IPS DF 4.7 (cell line): ENCODE data around the gene EXT2.

Experiments used
- DNase-seq: peaks from one replicate; pipeline ENCODE4 v3.0.0-alpha.2; 2013; ENCODE audit warnings: low spot score; ENCODE audit errors: extremely low read depth

EXT2 gene

DNA sequence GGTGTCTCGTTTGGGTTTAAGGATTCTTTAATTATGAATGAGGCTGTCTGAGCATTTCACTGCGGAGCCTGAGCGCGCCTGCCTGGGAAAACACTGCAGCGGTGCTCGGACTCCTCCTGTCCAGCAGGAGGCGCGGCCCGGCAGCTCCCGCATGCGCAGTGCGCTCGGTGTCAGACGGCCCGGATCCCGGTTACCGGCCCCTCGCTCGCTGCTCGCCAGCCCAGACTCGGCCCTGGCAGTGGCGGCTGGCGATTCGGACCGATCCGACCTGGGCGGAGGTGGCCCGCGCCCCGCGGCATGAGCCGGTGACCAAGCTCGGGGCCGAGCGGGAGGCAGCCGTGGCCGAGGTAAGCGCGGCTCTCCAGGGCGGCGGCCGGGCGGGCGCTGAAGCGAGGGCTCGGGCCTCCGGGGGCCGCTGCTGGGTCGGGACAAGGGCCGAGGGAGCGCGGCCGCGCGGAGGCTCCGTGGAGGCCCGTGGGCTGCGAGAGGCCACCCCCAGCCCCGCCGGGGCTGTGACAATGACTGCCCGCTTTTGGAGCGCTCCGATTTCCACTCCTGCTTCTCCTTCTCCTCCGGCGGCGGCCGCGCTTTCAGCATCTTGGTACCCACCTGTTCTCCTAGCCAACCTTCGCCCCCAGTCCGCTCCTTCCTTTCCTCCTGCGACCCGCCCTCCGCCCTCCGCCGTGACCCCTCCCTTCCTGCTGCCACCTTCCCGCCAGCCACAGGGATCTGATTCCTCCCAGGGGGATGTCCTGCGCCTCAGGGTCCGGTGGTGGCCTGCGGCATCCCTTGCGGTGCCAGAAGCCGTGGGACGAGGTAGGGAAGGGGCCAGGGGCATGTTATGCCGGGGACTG lies at the start of gene EXT2:
Gene EXT2, plus strand, starts transcription at position 173 of the 854 bp plus-strand sequence. CDS start 12,035 bp downstream, outside the sequence.
- no peak for DNase-seq

DNA sequence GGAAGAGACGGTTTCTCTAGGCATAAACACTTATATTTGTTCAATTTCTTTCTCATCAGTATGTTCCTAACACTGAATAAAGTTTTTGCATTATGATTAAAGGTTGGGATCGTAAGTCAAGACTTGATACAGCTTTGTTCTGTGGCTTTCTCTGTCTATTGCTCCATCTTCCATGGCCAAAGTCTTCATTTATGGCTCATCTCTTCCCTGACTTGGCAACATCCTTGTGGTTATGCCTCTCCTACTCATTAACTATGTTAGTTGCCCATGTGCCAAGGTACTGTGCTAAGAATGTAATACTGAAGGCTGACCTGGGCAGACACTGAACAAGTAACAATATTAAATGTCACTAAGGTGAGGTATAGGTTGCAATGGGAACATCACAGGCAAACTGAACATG lies 49.3 kb upstream of the EXT2 start:
- no peak for DNase-seq

DNA sequence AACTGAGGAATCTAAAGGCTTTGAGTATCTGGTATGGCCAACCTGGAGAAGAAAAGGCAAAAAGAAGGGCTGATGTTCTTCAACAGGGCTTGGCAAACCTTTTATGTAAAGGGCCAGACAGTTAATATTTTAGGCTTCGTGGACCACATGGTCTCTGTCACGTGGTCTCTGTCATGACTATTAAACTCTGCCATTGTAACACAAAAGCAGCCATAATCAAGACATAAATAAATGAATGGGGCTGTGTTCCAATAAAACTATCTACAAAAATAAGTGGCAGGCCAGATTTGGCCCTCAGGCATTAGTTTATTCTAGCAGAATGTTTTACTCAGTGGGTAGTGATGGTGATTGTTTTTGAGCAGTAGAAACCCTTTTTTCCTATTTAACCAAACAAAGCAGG lies 48.2 kb upstream of the EXT2 start:
- DNase-seq, result no peak

DNA sequence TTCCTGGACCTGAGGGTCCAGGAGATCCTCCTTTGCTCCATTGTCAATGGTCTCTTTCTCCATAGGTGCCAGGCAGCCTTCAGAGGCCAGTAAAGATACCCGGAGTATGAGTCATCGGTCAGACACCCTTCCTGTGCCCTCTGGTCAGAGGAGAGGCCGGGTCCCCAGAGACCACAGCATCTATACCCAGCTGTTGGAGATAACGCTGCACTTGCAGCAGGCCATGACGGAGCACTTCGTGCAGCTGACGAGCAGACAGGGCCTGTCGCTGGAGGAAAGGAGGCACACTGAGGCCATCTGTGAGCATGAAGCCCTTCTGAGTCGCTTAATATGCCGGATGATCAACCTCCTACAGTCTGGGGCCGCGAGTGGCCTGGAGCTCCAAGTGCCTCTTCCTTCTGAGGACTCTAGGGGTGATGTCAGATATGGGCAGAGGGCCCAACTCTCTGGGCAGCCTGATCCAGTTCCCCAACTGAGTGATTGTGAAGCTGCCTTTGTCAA lies 47.5 kb upstream of the EXT2 start, which contains the start of gene ACCSL:
Gene ACCSL, plus strand, starts transcription at position 51 of the 501 bp plus-strand sequence. Its CDS starts 56 bp downstream, at position 107.
- no peak for DNase-seq

DNA sequence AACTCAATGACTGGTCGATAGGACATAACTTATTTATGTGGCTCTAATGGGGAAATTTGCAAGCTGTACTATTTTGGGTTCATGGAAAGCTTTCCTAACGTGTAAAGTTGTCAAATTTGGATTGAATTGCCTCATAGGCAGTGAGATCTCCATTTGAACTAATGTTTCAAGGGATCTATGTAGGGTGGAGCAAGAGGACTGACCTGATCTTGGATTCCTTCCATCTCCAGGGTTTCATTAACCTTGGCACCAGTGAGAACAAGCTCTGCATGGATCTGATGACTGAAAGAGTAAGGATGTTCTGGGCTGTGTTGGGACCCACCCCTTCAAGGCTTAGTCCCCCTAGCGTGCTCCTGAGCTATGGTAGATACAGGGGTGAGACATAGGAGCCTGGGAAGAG lies 45.6 kb upstream of the EXT2 start:
- no peak for DNase-seq

DNA sequence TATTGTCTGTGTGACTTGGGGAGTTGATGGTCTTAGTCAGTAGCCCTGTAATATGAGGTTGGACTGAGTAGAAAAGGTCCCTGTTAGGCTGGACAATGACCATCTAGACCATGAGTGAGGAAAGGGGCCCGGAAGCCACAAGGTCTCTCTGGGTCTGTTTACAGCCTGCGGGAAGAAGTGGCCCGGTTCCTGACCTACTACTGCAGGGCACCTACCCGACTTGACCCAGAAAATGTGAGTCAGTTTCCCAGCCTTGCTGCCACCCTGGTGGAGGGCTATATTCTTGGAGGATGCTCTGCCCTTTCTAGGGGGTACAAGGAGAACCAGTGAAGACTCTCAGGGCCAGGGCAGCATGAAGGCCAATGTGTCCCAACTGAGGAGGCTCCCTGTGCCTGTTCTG lies 44.3 kb upstream of the EXT2 start:
- no peak for DNase-seq

DNA sequence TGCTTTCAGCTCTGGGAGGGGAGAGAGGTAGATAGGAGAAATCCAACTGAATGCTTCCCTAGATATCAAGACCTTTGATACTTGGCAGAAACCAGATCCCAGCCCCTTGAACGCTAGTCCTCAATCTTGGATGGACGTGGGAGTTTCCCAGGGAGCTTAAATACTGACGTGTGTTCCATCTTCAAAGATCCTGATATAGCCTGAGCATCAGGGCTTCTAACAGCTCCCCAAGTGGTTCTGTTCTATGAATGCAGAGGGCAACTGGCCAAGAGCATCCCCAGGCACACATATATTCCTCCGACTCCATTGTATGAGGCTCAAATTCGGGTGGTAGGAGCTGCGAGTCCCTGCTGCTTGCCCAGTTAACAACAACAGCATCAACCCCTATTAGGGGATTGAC lies 38.1 kb upstream of the EXT2 start:
- no peak for DNase-seq

DNA sequence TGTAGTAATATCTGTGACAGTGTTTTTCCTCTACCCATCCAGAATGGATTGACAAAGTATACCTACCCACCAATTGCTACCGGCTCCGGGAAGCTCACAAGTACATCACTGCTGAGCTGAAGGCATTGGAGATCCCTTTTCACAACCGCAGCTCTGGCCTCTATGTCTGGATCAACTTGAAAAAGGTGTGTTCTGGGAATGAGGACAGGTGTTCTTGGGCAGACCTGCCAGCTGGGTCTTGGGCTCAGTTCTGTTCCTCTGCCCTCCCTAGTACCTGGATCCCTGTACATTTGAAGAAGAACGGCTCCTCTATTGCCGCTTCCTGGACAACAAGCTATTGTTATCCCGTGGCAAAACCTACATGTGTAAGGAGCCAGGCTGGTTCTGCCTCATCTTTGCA lies 37.2 kb upstream of the EXT2 start:
- no peak for DNase-seq

DNA sequence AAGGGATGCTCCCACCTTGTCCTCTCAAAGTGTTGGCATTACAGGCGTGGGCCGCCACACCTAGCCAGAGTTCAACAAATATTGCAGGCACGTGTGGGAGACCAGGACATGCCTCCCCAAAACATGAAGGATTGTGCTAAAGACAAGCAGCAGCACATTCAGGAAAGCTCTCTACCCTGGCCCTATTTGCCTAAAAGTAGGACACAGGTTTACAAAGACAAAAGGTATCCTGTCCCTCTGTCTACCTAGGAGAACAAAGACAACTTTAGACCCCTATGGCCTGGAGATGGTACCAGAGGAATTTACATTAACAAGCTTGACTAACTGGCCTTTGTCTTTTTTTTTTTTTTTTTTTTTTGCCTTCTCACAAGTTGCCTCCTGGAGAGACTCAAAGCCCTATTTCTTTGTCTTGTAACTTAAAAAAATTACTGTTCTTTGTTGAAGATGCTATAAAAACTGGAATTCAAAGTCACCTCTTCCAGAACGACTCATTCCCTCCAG lies 30.3 kb upstream of the EXT2 start:
- peak; percentile 58 for DNase-seq

DNA sequence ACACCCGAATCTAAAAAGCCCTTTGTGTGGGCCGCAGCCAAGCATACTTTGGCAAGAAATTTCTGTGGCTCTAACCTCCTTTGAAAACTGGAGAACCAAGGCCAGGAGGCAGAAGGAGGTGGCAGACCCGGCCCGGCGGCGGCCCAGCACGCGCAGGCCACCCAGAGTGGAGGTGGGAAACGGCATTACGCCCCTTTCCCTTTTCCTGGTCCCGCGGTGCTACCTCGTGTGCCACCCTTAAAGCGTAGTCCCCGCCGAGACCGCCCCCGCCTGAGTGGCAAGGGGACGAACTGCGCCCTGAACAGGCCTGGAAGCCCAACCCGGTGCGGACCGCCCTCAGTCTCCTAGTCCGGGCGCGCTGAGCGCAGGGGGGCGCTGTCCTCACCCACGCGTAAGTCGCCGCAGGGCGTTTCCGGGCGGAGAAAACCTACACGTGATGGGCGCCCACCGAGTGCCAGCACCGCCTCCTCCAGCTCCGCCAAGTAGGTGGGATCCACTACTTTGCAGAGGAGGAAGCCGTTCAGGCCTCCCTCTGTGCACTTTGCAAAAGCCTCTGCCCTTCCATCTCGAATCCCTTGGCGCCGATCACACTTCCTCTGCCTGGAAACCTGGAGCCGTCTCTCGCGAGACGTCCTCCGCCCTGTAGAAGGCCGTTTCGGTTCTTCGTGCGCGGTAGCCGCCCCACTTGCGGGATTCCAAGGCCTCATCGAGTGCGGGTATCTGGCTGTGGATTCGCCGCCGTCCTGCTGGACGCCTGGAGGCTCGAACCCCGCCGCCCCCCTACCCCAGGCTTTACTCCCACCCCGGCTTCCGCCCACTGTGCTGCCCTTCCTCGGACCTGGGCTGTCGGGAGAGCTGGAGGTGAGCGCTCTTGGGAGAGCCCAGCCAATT lies 29.4 kb upstream of the EXT2 start, which contains the start of gene ACCS:
Gene ACCS, plus strand, starts transcription at position 430 of the 891 bp plus-strand sequence. CDS start 1,358 bp downstream, outside the sequence.
- no peak for DNase-seq

DNA sequence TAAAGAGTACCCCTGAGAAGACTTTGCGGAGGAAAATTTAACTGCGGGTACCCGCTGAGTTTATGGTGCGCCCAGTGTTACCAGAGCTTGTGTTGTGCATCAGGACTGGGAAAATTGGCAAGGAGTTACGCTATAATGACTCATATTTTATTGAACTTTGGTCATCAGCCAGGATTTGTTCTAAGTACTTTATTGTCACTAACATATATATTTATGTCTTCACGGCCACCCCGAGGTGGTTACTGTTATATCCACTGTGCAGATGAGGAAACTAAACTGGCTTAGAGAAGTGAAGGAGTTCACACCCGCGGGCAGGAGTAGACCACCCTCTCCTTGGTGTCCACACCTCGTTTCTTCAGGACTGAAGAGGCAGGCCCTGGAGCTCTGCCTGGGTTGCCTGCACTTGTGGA lies 28.7 kb upstream of the EXT2 start:
- DNase-seq, result no peak

DNA sequence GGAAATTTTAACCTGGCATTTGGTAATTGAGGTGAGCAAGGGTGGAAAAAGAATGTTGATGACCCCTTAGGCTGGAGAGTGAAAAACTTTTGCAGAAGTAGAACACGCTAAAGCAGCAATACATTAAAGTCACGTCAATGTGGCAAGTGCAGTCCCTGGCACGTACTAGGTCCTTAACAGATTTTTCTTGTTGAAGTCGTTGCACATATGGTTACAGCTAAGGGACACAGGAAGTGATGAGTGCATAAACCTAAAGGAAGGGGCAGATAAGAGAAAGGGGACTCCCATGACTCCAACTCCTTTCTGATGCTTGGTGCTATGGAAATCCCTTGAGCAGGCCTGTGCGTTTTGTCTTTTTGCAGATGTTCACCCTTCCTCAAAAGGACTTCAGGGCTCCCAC lies 28.2 kb upstream of the EXT2 start:
- no peak for DNase-seq

DNA sequence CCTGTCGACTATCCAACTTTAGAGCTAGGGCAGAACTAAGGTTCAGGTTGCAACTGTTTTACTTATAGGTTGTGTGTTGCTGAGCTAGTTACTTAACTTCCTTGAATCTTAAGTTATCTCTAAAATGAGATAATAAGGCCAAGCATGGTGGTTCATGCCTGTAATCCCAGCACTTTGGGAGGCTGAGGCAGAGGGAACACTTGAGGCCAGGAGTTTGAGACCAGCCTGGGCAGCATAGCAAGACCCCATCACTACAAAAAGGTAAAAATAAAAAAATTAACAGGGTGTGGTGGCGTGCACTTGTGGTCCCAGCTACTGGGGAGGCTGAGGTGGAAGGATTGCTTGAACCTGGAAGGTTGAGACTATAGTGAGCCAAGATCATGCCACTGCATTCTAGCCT lies 27.3 kb upstream of the EXT2 start:
- no peak for DNase-seq

DNA sequence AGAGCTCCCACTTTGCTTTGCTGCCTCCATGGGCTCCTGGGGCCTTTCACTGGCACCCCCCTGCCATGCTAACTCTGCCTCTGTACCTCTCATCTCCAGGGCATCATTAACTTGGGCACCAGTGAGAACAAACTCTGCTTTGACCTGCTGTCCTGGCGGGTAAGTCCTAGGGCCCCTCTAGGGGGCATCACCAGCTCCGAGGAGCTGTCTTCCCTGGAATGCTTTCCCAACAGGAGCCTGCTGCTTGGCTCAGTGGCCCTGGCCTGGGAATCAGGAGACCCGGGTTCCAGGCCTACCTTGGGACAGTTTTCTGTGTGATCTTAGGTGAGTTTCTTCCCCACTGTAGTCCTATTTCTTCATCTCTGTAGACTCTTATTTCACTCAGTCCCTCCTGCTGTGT lies 24.3 kb upstream of the EXT2 start:
- DNase-seq, result no peak

DNA sequence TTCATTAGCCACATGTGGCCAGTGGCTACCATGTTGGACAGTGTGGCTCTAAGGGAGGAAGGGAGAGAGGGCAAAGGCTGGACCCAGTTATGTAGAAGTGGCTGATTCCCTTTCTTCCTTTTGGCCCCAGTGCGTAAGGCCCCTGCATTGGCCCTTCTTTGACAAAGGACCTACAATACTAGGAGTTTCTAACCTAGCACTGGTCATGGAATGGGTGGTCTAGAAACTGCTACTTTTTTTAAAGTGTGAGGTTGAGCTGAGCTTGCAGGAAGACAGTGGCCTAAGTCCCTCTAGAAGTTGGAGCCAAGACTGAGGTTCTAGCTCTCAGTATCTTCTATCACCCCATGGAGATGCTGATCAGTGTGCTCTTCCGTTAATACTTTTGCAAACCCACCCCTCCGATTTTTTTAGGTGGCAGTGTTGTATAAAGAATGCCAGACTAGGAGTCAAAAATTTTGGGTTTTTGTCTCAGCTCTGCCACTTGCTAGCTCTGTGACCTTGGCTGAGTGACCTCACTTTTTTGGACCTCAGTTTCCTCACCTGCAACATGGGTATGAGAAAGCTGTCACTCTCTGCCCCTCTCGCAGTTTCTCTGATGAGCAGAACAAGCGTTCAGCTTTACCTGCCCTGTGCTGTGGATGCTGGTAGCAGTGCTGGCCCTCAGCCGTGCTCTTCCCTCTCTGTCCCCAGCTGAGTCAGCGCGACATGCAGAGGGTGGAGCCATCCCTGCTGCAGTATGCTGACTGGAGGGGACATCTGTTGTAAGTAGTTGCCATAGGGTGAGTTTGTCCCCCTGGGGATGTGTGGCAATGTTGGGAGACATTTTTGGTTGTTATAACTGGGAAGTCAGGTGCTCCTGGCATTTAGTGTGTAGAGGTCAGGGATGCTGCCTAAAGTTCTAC lies 22.5 kb upstream of the EXT2 start:
- no peak for DNase-seq

DNA sequence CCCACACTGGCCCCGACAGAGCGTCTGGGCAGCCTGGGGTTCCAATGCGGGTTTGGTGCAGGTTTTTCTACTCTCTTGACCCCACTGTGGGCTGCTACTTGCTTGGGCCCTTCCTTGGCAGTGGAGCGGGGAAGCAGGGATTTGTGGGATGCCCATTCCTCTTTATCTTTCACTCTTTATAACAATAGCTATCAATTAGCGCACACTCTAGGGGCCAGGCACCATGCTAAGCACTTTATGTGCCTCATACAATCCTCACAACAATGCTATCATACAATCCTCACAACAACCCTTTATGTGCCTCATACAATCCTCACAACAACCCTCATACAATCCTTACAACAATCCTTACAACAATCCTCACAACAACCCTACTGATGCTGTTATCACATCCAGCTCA lies 16.7 kb upstream of the EXT2 start:
- DNase-seq, result no peak

DNA sequence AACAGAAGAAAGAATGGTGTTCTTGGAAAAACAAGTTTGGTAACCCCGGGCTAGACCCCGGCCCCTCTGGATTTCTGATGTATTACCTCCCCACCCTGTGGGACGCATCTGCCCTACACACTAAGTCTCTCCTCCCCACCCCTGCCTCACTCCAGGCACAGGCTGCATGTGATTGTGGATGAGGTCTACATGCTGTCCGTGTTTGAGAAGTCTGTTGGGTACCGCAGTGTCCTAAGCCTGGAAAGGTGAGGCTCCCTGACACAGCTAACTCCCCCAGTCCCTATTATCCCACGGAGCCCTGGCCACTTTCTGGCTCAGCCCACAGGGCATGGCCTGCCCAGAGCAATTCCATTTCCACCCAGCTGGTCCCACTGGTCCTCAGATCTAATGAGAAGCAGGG lies 16.1 kb upstream of the EXT2 start:
- DNase-seq, result no peak

DNA sequence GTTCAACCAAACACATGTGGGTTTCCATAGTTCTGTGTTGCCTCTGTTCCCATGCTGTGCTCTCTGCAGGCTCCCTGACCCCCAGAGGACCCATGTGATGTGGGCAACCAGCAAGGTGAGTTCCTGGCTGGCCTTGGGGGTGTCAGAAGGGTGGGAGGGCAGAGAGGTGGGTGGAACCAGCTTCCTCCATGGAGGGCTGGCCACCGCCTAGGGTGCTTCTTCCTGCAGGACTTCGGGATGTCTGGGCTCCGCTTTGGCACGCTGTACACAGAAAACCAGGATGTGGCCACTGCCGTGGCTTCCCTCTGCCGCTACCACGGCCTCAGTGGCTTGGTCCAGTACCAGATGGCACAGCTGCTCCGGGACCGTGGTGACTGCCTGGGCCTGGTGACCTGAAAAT lies 14.5 kb upstream of the EXT2 start:
- DNase-seq, result no peak

DNA sequence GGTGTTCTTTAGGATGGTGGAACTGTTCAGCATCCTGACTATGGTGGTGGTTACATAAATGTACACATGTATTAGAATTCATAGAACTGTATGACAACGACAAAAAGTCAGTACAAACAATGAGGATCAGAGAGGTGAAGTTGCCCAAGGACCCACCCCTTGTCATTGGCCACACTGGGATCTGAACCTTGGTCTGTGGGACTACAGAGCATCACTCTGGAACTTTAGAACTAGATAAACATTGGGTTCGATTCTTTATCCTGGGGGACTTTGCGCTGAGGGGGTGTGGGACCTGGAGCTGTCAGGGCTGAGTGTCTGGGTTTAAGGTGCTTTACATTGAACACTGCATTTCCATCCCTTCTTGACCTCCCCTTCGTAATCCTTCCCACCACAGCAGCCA lies 12.8 kb upstream of the EXT2 start:
- no peak for DNase-seq

DNA sequence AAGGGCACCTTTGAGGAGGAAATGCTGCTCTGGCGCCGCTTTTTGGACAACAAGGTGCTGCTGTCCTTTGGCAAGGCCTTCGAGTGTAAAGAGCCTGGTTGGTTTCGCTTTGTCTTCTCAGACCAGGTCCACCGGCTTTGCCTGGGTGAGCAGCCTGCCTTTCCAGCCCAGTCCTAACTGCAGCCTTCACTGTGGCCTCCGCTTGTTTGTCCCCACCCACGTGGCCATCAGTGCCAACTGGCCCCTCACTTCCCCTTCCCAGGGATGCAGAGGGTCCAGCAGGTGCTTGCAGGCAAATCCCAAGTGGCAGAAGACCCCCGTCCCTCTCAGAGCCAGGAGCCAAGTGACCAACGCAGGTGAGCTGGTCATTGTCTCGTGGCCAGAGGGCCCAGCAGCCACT lies 12.0 kb upstream of the EXT2 start:
- no peak for DNase-seq

DNA sequence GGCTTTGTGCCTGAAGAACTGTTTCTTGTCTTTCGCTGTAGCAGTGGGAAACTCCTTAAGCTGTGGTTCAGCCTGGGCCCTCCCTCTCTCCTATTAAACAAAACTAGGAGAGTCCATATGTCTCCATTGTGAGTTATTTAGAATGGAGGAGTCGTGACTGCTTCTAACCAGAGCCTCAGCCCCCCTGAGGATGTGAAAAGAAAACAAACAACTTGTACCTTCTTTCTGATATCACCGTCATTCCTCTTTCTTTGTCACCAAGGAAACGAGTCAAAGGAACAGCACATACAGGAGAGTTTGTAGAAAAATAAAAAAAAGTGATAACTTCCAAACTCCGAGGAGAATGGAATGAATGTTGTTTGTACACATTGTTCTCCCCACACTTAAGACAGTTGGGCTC lies 11.6 kb upstream of the EXT2 start:
- no peak for DNase-seq
